ENCODE results near the gene GRM7. TPM values are rescaled to one million over a fixed set of nuclear protein-coding genes. Genes with fewer than 3 reads are reported as not detected.

GRM7 gene
- total RNA-seq, 1 experiment from 2014 or later, result not detected

GRCh38 chr3:7367968-7368367 lies 507.1 kb downstream of the GRM7 start:
- CTCF ChIA-PET, result no interaction called here

DNA sequence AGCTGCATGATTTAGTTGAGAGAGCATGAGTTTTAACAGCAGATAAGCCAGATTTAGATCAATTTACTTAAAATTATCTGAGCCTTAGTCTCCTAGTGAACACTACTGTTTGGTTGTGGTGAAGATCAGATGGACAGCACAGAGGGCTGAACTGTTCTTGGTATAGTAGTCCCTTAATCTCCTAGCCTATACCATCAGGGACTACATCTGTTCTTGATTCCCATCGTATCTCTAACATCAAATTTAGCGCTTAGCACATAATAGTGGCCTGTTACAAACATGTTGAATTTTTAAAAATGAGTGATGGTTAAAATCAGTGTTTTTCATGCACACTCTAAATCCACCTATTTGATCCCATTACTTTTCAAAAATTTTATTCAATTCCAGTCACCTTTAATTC lies 507.7 kb downstream of the GRM7 start:
- Histone ChIP-seq H3K27me3 (replicated peaks; ENCODE audit: insufficient read depth, low read depth, low read length, poor library complexity) (no peaks in the 10 kb centered on the region), H3K4me1 (ENCODE audit: insufficient read depth, low read length, poor library complexity, severe bottlenecking) (no peaks in the 10 kb centered on the region), H3K36me3 (ENCODE audit: insufficient read depth, low read length, poor library complexity, severe bottlenecking) (no peaks in the 10 kb centered on the region), H3K9me3 (ENCODE audit: low read depth, low read length, poor library complexity, severe bottlenecking) (no peaks in the 10 kb centered on the region), H3K27ac (ENCODE audit: low read depth, low read length, poor library complexity, severe bottlenecking) (no peak overlapping the region), H3K4me3 (ENCODE audit: low read depth, low read length, poor library complexity, severe bottlenecking) (no peak overlapping the region)
- no peak for DNase-seq (ENCODE audit: low spot score)
- intact Hi-C loops (cut with micrococcal nuclease; ENCODE audit: unreplicated experiment), result no loop called here
- ChIA-PET CTCF (no interaction called here), POLR2A (ENCODE audit: low non-redundant PET) (no interaction called here)
- BruUV-seq (replicated peaks), result no TSS peak
- TF ChIP-seq EZH2 (IDR thresholded peaks at IDR 0.05; ENCODE audit: borderline replicate concordance, low read depth, low read length, poor library complexity, severe bottlenecking), result no peak
- TF ChIP-seq CTCF (conservative IDR thresholded peaks at IDR 0.05; ENCODE audit: low read depth, low read length), result no peak

More at GRCh38 chr3:7367968-7368367, 507.1 kb downstream of the GRM7 start:
- Histone ChIP-seq H3K4me3 (ENCODE audit: low read depth, low read length, poor library complexity, severe bottlenecking) (no peak overlapping the region), H3K27ac (ENCODE audit: low read depth, low read length, poor library complexity, severe bottlenecking) (no peak overlapping the region), H3K27me3 (replicated peaks; ENCODE audit: insufficient read depth, low read depth, low read length, poor library complexity) (no peaks in the 10 kb centered on the region), H3K4me1 (ENCODE audit: insufficient read depth, low read length, poor library complexity, severe bottlenecking) (no peaks in the 10 kb centered on the region), H3K9me3 (ENCODE audit: low read depth, low read length, poor library complexity, severe bottlenecking) (no peaks in the 10 kb centered on the region), H3K36me3 (ENCODE audit: insufficient read depth, low read length, poor library complexity, severe bottlenecking) (no peaks in the 10 kb centered on the region)
- no peak for DNase-seq (ENCODE audit: low spot score)
- no peak for TF ChIP-seq EZH2 (IDR thresholded peaks at IDR 0.05; ENCODE audit: borderline replicate concordance, low read depth, low read length, poor library complexity, severe bottlenecking)
- TF ChIP-seq CTCF (conservative IDR thresholded peaks at IDR 0.05; ENCODE audit: low read depth, low read length), result no peak
- POLR2A ChIA-PET (ENCODE audit: low non-redundant PET), result no interaction called here
- no TSS peak for BruUV-seq (replicated peaks)
- intact Hi-C loops (cut with micrococcal nuclease; ENCODE audit: unreplicated experiment), result no loop called here

- BruUV-seq (replicated peaks), result no TSS peak
- Histone ChIP-seq H3K36me3 (ENCODE audit: insufficient read depth, low read length, poor library complexity, severe bottlenecking) (no peaks in the 10 kb centered on the region), H3K4me1 (ENCODE audit: insufficient read depth, low read length, poor library complexity, severe bottlenecking) (no peaks in the 10 kb centered on the region), H3K4me3 (ENCODE audit: low read depth, low read length, poor library complexity, severe bottlenecking) (no peak overlapping the region), H3K27ac (ENCODE audit: low read depth, low read length, poor library complexity, severe bottlenecking) (no peak overlapping the region), H3K9me3 (ENCODE audit: low read depth, low read length, poor library complexity, severe bottlenecking) (no peaks in the 10 kb centered on the region), H3K27me3 (replicated peaks; ENCODE audit: insufficient read depth, low read depth, low read length, poor library complexity) (no peaks in the 10 kb centered on the region)
- CTCF ChIA-PET, result no interaction called here
- TF ChIP-seq EZH2 (IDR thresholded peaks at IDR 0.05; ENCODE audit: borderline replicate concordance, low read depth, low read length, poor library complexity, severe bottlenecking) (no peak), CTCF (conservative IDR thresholded peaks at IDR 0.05; ENCODE audit: low read depth, low read length) (no peak)
- intact Hi-C loops (cut with micrococcal nuclease; ENCODE audit: unreplicated experiment), result no loop called here
- POLR2A ChIA-PET (ENCODE audit: low non-redundant PET), result no interaction called here
- no peak for DNase-seq (ENCODE audit: low spot score)
Observed at GRCh38 chr3:7371693-7372572, 511.0 kb downstream of the GRM7 start.

Data from A673 (cell line).